ENCODE results near the gene CTNNA3. TPM values are rescaled to one million over a fixed set of nuclear protein-coding genes. Genes with fewer than 3 reads are reported as not detected.

The CTNNA3 gene
- total and polyA plus RNA-seq, 2 donors (not counting 3 experiments of a cell fraction or from before 2014, with no cell fraction given): not detected

GRCh38 chr10:66737241-66737640 lies 958.8 kb downstream of the CTNNA3 start:
- no peak for TF ChIP-seq JUN (IDR thresholded peaks at IDR 0.05; ENCODE audit: borderline replicate concordance, insufficient read depth, insufficient read length, low read depth)
- no peak for TF ChIP-seq GATA2 (IDR thresholded peaks at IDR 0.05; ENCODE audit: insufficient read depth, insufficient read length, low read depth, low read length)
- TF ChIP-seq, protein P1, sequence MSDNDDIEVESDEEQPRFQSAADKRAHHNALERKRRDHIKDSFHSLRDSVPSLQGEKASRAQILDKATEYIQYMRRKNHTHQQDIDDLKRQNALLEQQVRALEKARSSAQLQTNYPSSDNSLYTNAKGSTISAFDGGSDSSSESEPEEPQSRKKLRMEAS (IDR thresholded peaks at IDR 0.05; ENCODE audit: insufficient read depth, insufficient read length): no peak
- TF ChIP-seq POLR2AphosphoS5 (IDR thresholded peaks at IDR 0.05; ENCODE audit: insufficient read depth, low read depth, low read length): no peak
- no peak for TF ChIP-seq EZH2 (IDR thresholded peaks at IDR 0.05; ENCODE audit: borderline replicate concordance, low read depth, low read length, severe bottlenecking)
- no peak for TF ChIP-seq POLR2A (IDR thresholded peaks at IDR 0.05; ENCODE audit: low read depth, low read length)
- TF ChIP-seq, protein P2, sequence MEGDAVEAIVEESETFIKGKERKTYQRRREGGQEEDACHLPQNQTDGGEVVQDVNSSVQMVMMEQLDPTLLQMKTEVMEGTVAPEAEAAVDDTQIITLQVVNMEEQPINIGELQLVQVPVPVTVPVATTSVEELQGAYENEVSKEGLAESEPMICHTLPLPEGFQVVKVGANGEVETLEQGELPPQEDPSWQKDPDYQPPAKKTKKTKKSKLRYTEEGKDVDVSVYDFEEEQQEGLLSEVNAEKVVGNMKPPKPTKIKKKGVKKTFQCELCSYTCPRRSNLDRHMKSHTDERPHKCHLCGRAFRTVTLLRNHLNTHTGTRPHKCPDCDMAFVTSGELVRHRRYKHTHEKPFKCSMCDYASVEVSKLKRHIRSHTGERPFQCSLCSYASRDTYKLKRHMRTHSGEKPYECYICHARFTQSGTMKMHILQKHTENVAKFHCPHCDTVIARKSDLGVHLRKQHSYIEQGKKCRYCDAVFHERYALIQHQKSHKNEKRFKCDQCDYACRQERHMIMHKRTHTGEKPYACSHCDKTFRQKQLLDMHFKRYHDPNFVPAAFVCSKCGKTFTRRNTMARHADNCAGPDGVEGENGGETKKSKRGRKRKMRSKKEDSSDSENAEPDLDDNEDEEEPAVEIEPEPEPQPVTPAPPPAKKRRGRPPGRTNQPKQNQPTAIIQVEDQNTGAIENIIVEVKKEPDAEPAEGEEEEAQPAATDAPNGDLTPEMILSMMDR (IDR thresholded peaks at IDR 0.05; ENCODE audit: extremely low read depth in 1 of 2, insufficient read depth in 1 of 2, low read depth in 1 of 2, low read length in 2 of 2): no peak
- no peak for TF ChIP-seq FOS (IDR thresholded peaks at IDR 0.05; ENCODE audit: borderline replicate concordance, insufficient read depth, low read length)
- TF ChIP-seq MYC (IDR thresholded peaks at IDR 0.05; ENCODE audit: low read depth, low read length): no peak
- H3K36me3 ChIP-seq (ENCODE audit: control insufficient read depth in 2 of 2, extremely low read depth in 1 of 2, insufficient read depth in 2 of 2, low read length in 2 of 2): no peaks in the 10 kb centered on the region
- H3K27me3 ChIP-seq (ENCODE audit: control insufficient read depth in 2 of 2, insufficient read depth in 2 of 2, low read length in 2 of 2): no peaks in the 10 kb centered on the region
- H4K20me1 ChIP-seq (replicated peaks; ENCODE audit: control insufficient read depth, extremely low read depth, insufficient read depth, low read length): no peaks in the 10 kb centered on the region
- H3K4me2 ChIP-seq (ENCODE audit: insufficient read depth, low read length): no peak overlapping the region
- POLR2A ChIA-PET: no interaction called here
- CTCF ChIA-PET: no interaction called here
- FAIRE-seq (no peak), DNase-seq (ENCODE audit: low read depth, low spot score) (no peak)
- H3K4me1 ChIP-seq (ENCODE audit: control insufficient read depth, extremely low read depth, insufficient read depth, low read length): no peaks in the 10 kb centered on the region
- H3K9me3 ChIP-seq (replicated peaks; ENCODE audit: control insufficient read depth, insufficient read depth, low read length): no peaks in the 10 kb centered on the region
- H3K9ac ChIP-seq (replicated peaks; ENCODE audit: extremely low read depth, insufficient read depth, low read length): no peak overlapping the region
- H3K9me1 ChIP-seq (replicated peaks; ENCODE audit: control insufficient read depth, extremely low read depth, insufficient read depth, low read length): no peaks in the 10 kb centered on the region
- intact Hi-C loops (cut with micrococcal nuclease): no loop called here
- BruUV-seq (replicated peaks): no TSS peak
- dilution Hi-C loops (cut with MboI; ENCODE audit: extremely low pct_ligation_motif_present, low sequenced_read_pairs): no loop called here
- no peak overlapping the region for H3K27ac ChIP-seq (ENCODE audit: insufficient read depth, low read depth, low read length)
- H2AFZ ChIP-seq (ENCODE audit: low read depth, low read length): no peak overlapping the region
- no peaks in the 10 kb centered on the region for H3K79me2 ChIP-seq (ENCODE audit: control insufficient read depth, insufficient read depth, low read length)
- H3K4me3 ChIP-seq (replicated peaks in 1 of 3; ENCODE audit: insufficient read depth in 1 of 3, low read depth in 1 of 3, low read length in 3 of 3): no peak overlapping the region
